Brain microvascular endothelial cell (primary cell): Measurements from ENCODE around the gene ABCG5.
A peak's percentile ranks its signal among the peaks of the same experiment; 100 is the strongest.

Experiments
- DNase-seq: peaks from one replicate; pipeline ENCODE4 v3.0.0-alpha.2; 2020
- H3K27ac ChIP-seq: fragments of 250-450 bp; sonication (Bioruptor Pico); 2 replicates; pipeline ENCODE4 v1.5.1; 2020; ENCODE audit warnings: mild to moderate bottlenecking, moderate library complexity
- H3K27me3 ChIP-seq: fragments of 250-450 bp; sonication (Bioruptor Pico); replicated peaks from 2 replicates; pipeline ENCODE4 v1.5.1; 2020; ENCODE audit warnings: mild to moderate bottlenecking
- H3K36me3 ChIP-seq: fragments of 250-450 bp; sonication (Bioruptor Pico); replicated peaks from 2 replicates; pipeline ENCODE4 v1.5.1; 2020; ENCODE audit warnings: mild to moderate bottlenecking
- H3K4me3 ChIP-seq: 2 replicates; pipeline ENCODE4 v1.5.1; 2011; ENCODE audit warnings: low read depth, mild to moderate bottlenecking, control low read depth, low read length, moderate library complexity
- CTCF ChIP-seq: IDR thresholded peaks from 2 replicates; pipeline ENCODE4 v1.5.1; 2011; ENCODE audit warnings: low read depth, mild to moderate bottlenecking, moderate library complexity, low read length, control low read depth, inconsistent platforms; ENCODE audit errors: missing control alignments
- in situ Hi-C: cut with HindIII; loops from 2 replicates; pipeline ENCODE4 v1.10.0; 2017; ENCODE audit warnings: low sequenced_read_pairs, low pct_ligation_motif_present

The ABCG5 gene

GRCh38 chr2:43832457-43832856 lies 6.2 kb downstream of the ABCG5 start:
- Histone ChIP-seq H3K4me3 (no peak overlapping the region), H3K36me3 (no peaks in the 10 kb centered on the region), H3K27me3 (peaks cover 8% of the 10 kb centered on the region), H3K27ac (no peak overlapping the region)
- DNase-seq: no peak
- TF ChIP-seq CTCF: no peak
- in situ Hi-C loops: no loop called here

GRCh38 chr2:43831543-43832294 lies 6.9 kb downstream of the ABCG5 start:
- H3K27ac ChIP-seq: no peak overlapping the region
- no peaks in the 10 kb centered on the region for H3K36me3 ChIP-seq
- in situ Hi-C loops: no loop called here
- DNase-seq: no peak
- H3K4me3 ChIP-seq: peak overlapping the region; percentile 40
- H3K27me3 ChIP-seq: peaks cover 8% of the 10 kb centered on the region
- no peak for TF ChIP-seq CTCF

- Histone ChIP-seq H3K27me3 (peaks cover 8% of the 10 kb centered on the region), H3K36me3 (no peaks in the 10 kb centered on the region), H3K4me3 (no peak overlapping the region), H3K27ac (no peak overlapping the region)
- in situ Hi-C loops: no loop called here
- no peak for TF ChIP-seq CTCF
- DNase-seq: no peak
Measured at GRCh38 chr2:43826305-43827250, 12.1 kb downstream of the ABCG5 start.

GRCh38 chr2:43825841-43826240 lies 12.8 kb downstream of the ABCG5 start:
- TF ChIP-seq CTCF: no peak
- no peak for DNase-seq
- H3K27me3 ChIP-seq: peaks cover under 1% of the 10 kb centered on the region
- no peak overlapping the region for H3K4me3 ChIP-seq
- no peaks in the 10 kb centered on the region for H3K36me3 ChIP-seq
- no peak overlapping the region for H3K27ac ChIP-seq
- in situ Hi-C loops: no loop called here

GRCh38 chr2:43824951-43825493 lies 13.6 kb downstream of the ABCG5 start:
- Histone ChIP-seq H3K4me3 (no peak overlapping the region), H3K36me3 (no peaks in the 10 kb centered on the region), H3K27me3 (no peaks in the 10 kb centered on the region), H3K27ac (no peak overlapping the region)
- no peak for TF ChIP-seq CTCF
- in situ Hi-C loops: no loop called here
- DNase-seq: no peak
